Activated naive CD4-positive, alpha-beta T cell treated with anti-CD3 and anti-CD28 coated beads, Interleukin-2, amount 10 ng/mL, durations not matched to agents 7 days and 5 days (primary cell): ENCODE results near the gene MAGEB3.

ENCODE experiments used
- CTCF ChIA-PET: fragments of 350-600 bp; sonication (Branson Sonifier 250); formaldehyde crosslinking; loops from one replicate; lab custom pipeline; 2021; ENCODE audit warnings: antibody characterized with exemption; lab: Charles Lee
- DNase-seq: peaks from one replicate; pipeline ENCODE4 v3.0.0-alpha.2; 2020
- H3K27ac Mint-ChIP-seq: one replicate; pipeline ENCODE4 v1.8.0; 2021; ENCODE audit warnings: mild to moderate bottlenecking, moderate library complexity, mixed read lengths
- H3K27me3 Mint-ChIP-seq: one replicate; pipeline ENCODE4 v1.8.0; 2021; ENCODE audit warnings: mild to moderate bottlenecking, mixed read lengths
- H3K36me3 Mint-ChIP-seq: one replicate; pipeline ENCODE4 v1.8.0; 2021; ENCODE audit warnings: mixed read lengths
- H3K4me1 Mint-ChIP-seq: one replicate; pipeline ENCODE4 v1.8.0; 2021; ENCODE audit warnings: mixed read lengths
- H3K4me3 Mint-ChIP-seq: one replicate; pipeline ENCODE4 v1.8.0; 2021; ENCODE audit warnings: mild to moderate bottlenecking, moderate library complexity, mixed read lengths
- H3K9me3 Mint-ChIP-seq: one replicate; pipeline ENCODE4 v1.8.0; 2021; ENCODE audit warnings: mixed read lengths

Gene MAGEB3

GRCh38 chrX:30246769-30247489 is 16.5 kb downstream of the MAGEB3 start, which contains the start of gene MAGEB1:
Gene MAGEB1 (plus strand): TSS chrX:30247146. CDS start chrX:30250494, 3,348 bp downstream.
- Mint-ChIP-seq H3K4me3 (no peak within 1 kb of the TSS), H3K9me3 (no peaks in the 10 kb centered on the region), H3K27me3 (no peaks in the 10 kb centered on the region), H3K36me3 (no peaks in the 10 kb centered on the region), H3K27ac (no peak within 1 kb of the TSS), H3K4me1 (no peaks in the 10 kb centered on the region)
- CTCF ChIA-PET = no interaction called here
- no peak for DNase-seq

GRCh38 chrX:30248854-30249253 is 18.4 kb downstream of the MAGEB3 start:
- no peak overlapping the region for H3K4me3 Mint-ChIP-seq
- CTCF ChIA-PET = no interaction called here
- DNase-seq = no peak
- no peak overlapping the region for H3K27ac Mint-ChIP-seq
- no peaks in the 10 kb centered on the region for H3K9me3 Mint-ChIP-seq
- H3K36me3 Mint-ChIP-seq = no peaks in the 10 kb centered on the region
- no peaks in the 10 kb centered on the region for H3K27me3 Mint-ChIP-seq
- no peaks in the 10 kb centered on the region for H3K4me1 Mint-ChIP-seq

GRCh38 chrX:30253257-30253656 is 22.8 kb downstream of the MAGEB3 start:
- Mint-ChIP-seq H3K36me3 (no peaks in the 10 kb centered on the region), H3K27ac (no peak overlapping the region), H3K9me3 (no peaks in the 10 kb centered on the region), H3K4me1 (no peaks in the 10 kb centered on the region), H3K27me3 (no peaks in the 10 kb centered on the region), H3K4me3 (no peak overlapping the region)
- CTCF ChIA-PET = no interaction called here
- DNase-seq = no peak

- Mint-ChIP-seq H3K9me3 (no peaks in the 10 kb centered on the region), H3K27ac (no peak overlapping the region), H3K36me3 (no peaks in the 10 kb centered on the region), H3K27me3 (no peaks in the 10 kb centered on the region), H3K4me3 (no peak overlapping the region), H3K4me1 (no peaks in the 10 kb centered on the region)
- CTCF ChIA-PET = no interaction called here
- no peak for DNase-seq
These were observed 29.5 kb downstream of the MAGEB3 start for GRCh38 chrX:30259927-30260326.

- DNase-seq = no peak
- H3K4me3 Mint-ChIP-seq = no peak overlapping the region
- H3K4me1 Mint-ChIP-seq = no peaks in the 10 kb centered on the region
- CTCF ChIA-PET = no interaction called here
- no peaks in the 10 kb centered on the region for H3K9me3 Mint-ChIP-seq
- no peaks in the 10 kb centered on the region for H3K27me3 Mint-ChIP-seq
- no peak overlapping the region for H3K27ac Mint-ChIP-seq
- H3K36me3 Mint-ChIP-seq = no peaks in the 10 kb centered on the region
These were observed 30.6 kb downstream of the MAGEB3 start for GRCh38 chrX:30261012-30261411.

- no peak overlapping the region for H3K27ac Mint-ChIP-seq
- H3K36me3 Mint-ChIP-seq = no peaks in the 10 kb centered on the region
- DNase-seq = no peak
- no peak overlapping the region for H3K4me3 Mint-ChIP-seq
- H3K27me3 Mint-ChIP-seq = no peaks in the 10 kb centered on the region
- no peaks in the 10 kb centered on the region for H3K9me3 Mint-ChIP-seq
- CTCF ChIA-PET = no interaction called here
- no peaks in the 10 kb centered on the region for H3K4me1 Mint-ChIP-seq
These were observed 32.3 kb downstream of the MAGEB3 start for GRCh38 chrX:30262763-30263162.

- H3K9me3 Mint-ChIP-seq = no peaks in the 10 kb centered on the region
- no peak overlapping the region for H3K27ac Mint-ChIP-seq
- no peaks in the 10 kb centered on the region for H3K4me1 Mint-ChIP-seq
- DNase-seq = no peak
- CTCF ChIA-PET = no interaction called here
- H3K4me3 Mint-ChIP-seq = no peak overlapping the region
- no peaks in the 10 kb centered on the region for H3K27me3 Mint-ChIP-seq
- H3K36me3 Mint-ChIP-seq = no peaks in the 10 kb centered on the region
These were observed 40.2 kb downstream of the MAGEB3 start for GRCh38 chrX:30270639-30271038.

GRCh38 chrX:30275498-30275897 is 45.0 kb downstream of the MAGEB3 start:
- H3K4me1 Mint-ChIP-seq = peaks cover 2% of the 10 kb centered on the region
- CTCF ChIA-PET = no interaction called here
- H3K27ac Mint-ChIP-seq = no peak overlapping the region
- H3K27me3 Mint-ChIP-seq = no peaks in the 10 kb centered on the region
- H3K36me3 Mint-ChIP-seq = no peaks in the 10 kb centered on the region
- no peak overlapping the region for H3K4me3 Mint-ChIP-seq
- no peak for DNase-seq
- no peaks in the 10 kb centered on the region for H3K9me3 Mint-ChIP-seq

- Mint-ChIP-seq H3K9me3 (no peaks in the 10 kb centered on the region), H3K4me3 (no peak overlapping the region), H3K4me1 (peaks cover 2% of the 10 kb centered on the region), H3K36me3 (no peaks in the 10 kb centered on the region), H3K27me3 (no peaks in the 10 kb centered on the region), H3K27ac (no peak overlapping the region)
- DNase-seq = no peak
- CTCF ChIA-PET = no interaction called here
These were observed 47.9 kb downstream of the MAGEB3 start for GRCh38 chrX:30278365-30278764.

GRCh38 chrX:30280428-30280827 is 50.0 kb downstream of the MAGEB3 start:
- DNase-seq = no peak
- H3K9me3 Mint-ChIP-seq = no peaks in the 10 kb centered on the region
- H3K36me3 Mint-ChIP-seq = no peaks in the 10 kb centered on the region
- H3K27me3 Mint-ChIP-seq = no peaks in the 10 kb centered on the region
- no peak overlapping the region for H3K27ac Mint-ChIP-seq
- no peak overlapping the region for H3K4me3 Mint-ChIP-seq
- peaks cover 2% of the 10 kb centered on the region for H3K4me1 Mint-ChIP-seq
- CTCF ChIA-PET = no interaction called here

GRCh38 chrX:30282527-30282926 is 52.1 kb downstream of the MAGEB3 start:
- CTCF ChIA-PET = no interaction called here
- no peaks in the 10 kb centered on the region for H3K9me3 Mint-ChIP-seq
- H3K4me3 Mint-ChIP-seq = no peak overlapping the region
- peaks cover 2% of the 10 kb centered on the region for H3K4me1 Mint-ChIP-seq
- DNase-seq = no peak
- no peaks in the 10 kb centered on the region for H3K36me3 Mint-ChIP-seq
- H3K27me3 Mint-ChIP-seq = no peaks in the 10 kb centered on the region
- H3K27ac Mint-ChIP-seq = no peak overlapping the region

- no peak for DNase-seq
- Mint-ChIP-seq H3K36me3 (no peaks in the 10 kb centered on the region), H3K27ac (no peak overlapping the region), H3K9me3 (no peaks in the 10 kb centered on the region), H3K4me1 (peaks cover 2% of the 10 kb centered on the region), H3K4me3 (no peak overlapping the region), H3K27me3 (no peaks in the 10 kb centered on the region)
- CTCF ChIA-PET = no interaction called here
These were observed 53.2 kb downstream of the MAGEB3 start for GRCh38 chrX:30283456-30284200.
